Astrocyte (in vitro differentiated cells and primary cell): Measurements from ENCODE around the gene RASGEF1C. TPM values are rescaled to one million over a fixed set of nuclear protein-coding genes. Genes with fewer than 3 reads are reported as not detected.

Source experiments
- DNase-seq: peaks from one replicate; pipeline ENCODE4 v3.0.0-alpha.2; 2010; ENCODE audit warnings: low read depth
- FAIRE-seq: peaks from 2 replicates; lab custom pipeline; 2011; peaks lifted over from hg19 to GRCh38; lab: Jason Lieb, UNC
- H2AFZ ChIP-seq: 2 replicates; pipeline ENCODE4 v1.6.0; 2012; ENCODE audit warnings: low read depth, low read length, inconsistent platforms
- H3K27ac ChIP-seq: 2 replicates; pipeline ENCODE4 v1.5.1; 2011; ENCODE audit warnings: low read depth, low read length, inconsistent platforms
- H3K27me3 ChIP-seq: 2 replicates; pipeline ENCODE4 v1.6.0; 2011; ENCODE audit warnings: low read length, inconsistent platforms; ENCODE audit not compliant: insufficient read depth
- H3K36me3 ChIP-seq: 2 replicates; pipeline ENCODE4 v1.5.1; 2011; ENCODE audit warnings: low read length, inconsistent platforms; ENCODE audit not compliant: insufficient read depth
- H3K4me1 ChIP-seq: 2 replicates; pipeline ENCODE4 v1.5.1; 2011; ENCODE audit warnings: low read length, inconsistent platforms; ENCODE audit not compliant: insufficient read depth
- H3K4me2 ChIP-seq: 2 replicates; pipeline ENCODE4 v1.6.0; 2012; ENCODE audit warnings: low read length, inconsistent platforms
- H3K4me3 ChIP-seq: 2 replicates; pipeline ENCODE4 v1.5.1; 2011; ENCODE audit warnings: low read depth, mild to moderate bottlenecking, low read length, inconsistent platforms; ENCODE audit not compliant: insufficient read depth
- H3K79me2 ChIP-seq: 2 replicates; pipeline ENCODE4 v1.6.0; 2012; ENCODE audit warnings: mild to moderate bottlenecking, low read length, inconsistent platforms; ENCODE audit not compliant: insufficient read depth
- H3K9ac ChIP-seq: 2 replicates; pipeline ENCODE4 v1.6.0; 2012; ENCODE audit warnings: mild to moderate bottlenecking, low read length, inconsistent platforms
- H3K9me3 ChIP-seq: 2 replicates; pipeline ENCODE4 v1.5.1; 2012; ENCODE audit warnings: low read depth, mild to moderate bottlenecking, low read length, inconsistent platforms; ENCODE audit not compliant: insufficient read depth
- H4K20me1 ChIP-seq: 2 replicates; pipeline ENCODE4 v1.6.0; 2012; ENCODE audit warnings: low read length, inconsistent platforms; ENCODE audit not compliant: insufficient read depth
- H3K27ac Mint-ChIP-seq: one replicate; pipeline ENCODE4 v1.8.0; 2021; ENCODE audit warnings: mild to moderate bottlenecking, mixed read lengths; ENCODE audit not compliant: unreplicated experiment
- H3K27me3 Mint-ChIP-seq: one replicate; pipeline ENCODE4 v1.8.0; 2021; ENCODE audit warnings: low read depth, mixed read lengths; ENCODE audit not compliant: unreplicated experiment
- H3K36me3 Mint-ChIP-seq: one replicate; pipeline ENCODE4 v1.8.0; 2021; ENCODE audit warnings: low read depth, mixed read lengths; ENCODE audit not compliant: unreplicated experiment
- H3K4me1 Mint-ChIP-seq: one replicate; pipeline ENCODE4 v1.8.0; 2021; ENCODE audit warnings: low read depth, mixed read lengths; ENCODE audit not compliant: unreplicated experiment
- H3K4me3 Mint-ChIP-seq: one replicate; pipeline ENCODE4 v1.8.0; 2021; ENCODE audit warnings: mild to moderate bottlenecking, moderate library complexity, mixed read lengths; ENCODE audit not compliant: unreplicated experiment
- H3K9me3 Mint-ChIP-seq: one replicate; pipeline ENCODE4 v1.8.0; 2021; ENCODE audit warnings: mild to moderate bottlenecking, mixed read lengths; ENCODE audit not compliant: unreplicated experiment
- EZH2 ChIP-seq: IDR thresholded peaks from 2 replicates; pipeline ENCODE4 v1.6.1; 2012; ENCODE audit warnings: mild to moderate bottlenecking, low read length, inconsistent platforms; ENCODE audit not compliant: insufficient read depth
- total RNA-seq: library from RNA; stranded (reverse); gene quantifications from 2 replicates; pipeline ENCODE4 v1.2.1, GENCODE V29; 2021
- TF ChIP-seq, protein P1 (sequence below): IDR thresholded peaks from 2 replicates; pipeline ENCODE4 v1.5.1; 2011; ENCODE audit warnings: low read depth, mild to moderate bottlenecking, inconsistent platforms, low read length, moderate library complexity; ENCODE audit not compliant: insufficient read depth

The RASGEF1C gene
- total RNA-seq, 1 donor from 2014 or later = 0.41 TPM

DNA sequence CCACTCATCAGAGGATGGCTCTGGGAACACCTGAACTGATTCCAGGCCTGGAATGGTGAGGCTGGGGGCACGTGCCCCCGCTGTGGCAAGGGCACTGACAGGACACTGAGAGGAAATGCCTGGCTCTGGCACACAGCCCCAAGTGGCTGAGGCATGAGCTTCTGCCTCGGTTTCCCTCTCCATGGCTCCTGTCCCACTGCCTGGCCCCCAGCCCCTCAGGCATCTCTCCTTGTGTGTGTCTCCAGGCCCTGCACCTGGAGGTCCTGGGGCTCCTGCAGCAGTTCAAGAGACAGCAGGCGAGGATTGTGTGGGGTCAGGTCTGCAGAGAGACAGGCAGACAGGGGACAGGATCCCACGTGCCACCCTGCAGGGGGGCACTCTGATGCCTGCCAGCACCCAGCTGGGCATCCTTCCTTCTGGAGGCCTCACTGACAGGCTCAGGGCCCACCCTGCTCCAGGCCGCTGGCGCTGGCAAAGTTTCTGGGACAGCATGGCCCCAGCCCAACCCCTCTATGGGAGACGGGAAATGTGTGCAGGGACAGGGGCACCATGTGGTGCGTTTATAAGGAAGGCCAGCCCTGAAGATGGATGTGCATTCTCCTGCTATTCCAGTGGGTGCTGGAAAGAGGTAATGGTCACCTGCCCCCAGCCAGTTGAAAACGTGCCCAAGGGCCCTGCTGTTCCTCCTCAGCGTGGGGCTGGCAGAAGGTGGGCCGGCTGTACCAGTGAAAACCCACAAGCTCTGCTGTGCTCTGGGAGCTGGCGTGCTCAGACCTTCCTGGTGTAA lies 66.0 kb downstream of the RASGEF1C start:
- no peak for DNase-seq
- no peaks in the 10 kb centered on the region for H4K20me1 ChIP-seq
- no peaks in the 10 kb centered on the region for H3K4me1 ChIP-seq
- H3K79me2 ChIP-seq = no peaks in the 10 kb centered on the region
- H3K9ac ChIP-seq = no peak overlapping the region
- no peak overlapping the region for H3K4me2 ChIP-seq
- FAIRE-seq = no peak
- Mint-ChIP-seq H3K36me3 (peaks cover 2% of the 10 kb centered on the region), H3K27ac (no peak overlapping the region), H3K9me3 (peaks cover 14% of the 10 kb centered on the region), H3K27me3 (peaks cover 49% of the 10 kb centered on the region), H3K4me1 (no peaks in the 10 kb centered on the region), H3K4me3 (no peak overlapping the region)
- H3K27ac ChIP-seq = no peak overlapping the region
- no peak for TF ChIP-seq EZH2
- TF ChIP-seq, protein P1, sequence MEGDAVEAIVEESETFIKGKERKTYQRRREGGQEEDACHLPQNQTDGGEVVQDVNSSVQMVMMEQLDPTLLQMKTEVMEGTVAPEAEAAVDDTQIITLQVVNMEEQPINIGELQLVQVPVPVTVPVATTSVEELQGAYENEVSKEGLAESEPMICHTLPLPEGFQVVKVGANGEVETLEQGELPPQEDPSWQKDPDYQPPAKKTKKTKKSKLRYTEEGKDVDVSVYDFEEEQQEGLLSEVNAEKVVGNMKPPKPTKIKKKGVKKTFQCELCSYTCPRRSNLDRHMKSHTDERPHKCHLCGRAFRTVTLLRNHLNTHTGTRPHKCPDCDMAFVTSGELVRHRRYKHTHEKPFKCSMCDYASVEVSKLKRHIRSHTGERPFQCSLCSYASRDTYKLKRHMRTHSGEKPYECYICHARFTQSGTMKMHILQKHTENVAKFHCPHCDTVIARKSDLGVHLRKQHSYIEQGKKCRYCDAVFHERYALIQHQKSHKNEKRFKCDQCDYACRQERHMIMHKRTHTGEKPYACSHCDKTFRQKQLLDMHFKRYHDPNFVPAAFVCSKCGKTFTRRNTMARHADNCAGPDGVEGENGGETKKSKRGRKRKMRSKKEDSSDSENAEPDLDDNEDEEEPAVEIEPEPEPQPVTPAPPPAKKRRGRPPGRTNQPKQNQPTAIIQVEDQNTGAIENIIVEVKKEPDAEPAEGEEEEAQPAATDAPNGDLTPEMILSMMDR = no peak
- peaks cover 3% of the 10 kb centered on the region for H3K9me3 ChIP-seq
- no peaks in the 10 kb centered on the region for H3K36me3 ChIP-seq
- peaks cover 26% of the 10 kb centered on the region for H3K27me3 ChIP-seq
- H2AFZ ChIP-seq = peak overlapping the region; percentile 47
- H3K4me3 ChIP-seq = no peak overlapping the region

DNA sequence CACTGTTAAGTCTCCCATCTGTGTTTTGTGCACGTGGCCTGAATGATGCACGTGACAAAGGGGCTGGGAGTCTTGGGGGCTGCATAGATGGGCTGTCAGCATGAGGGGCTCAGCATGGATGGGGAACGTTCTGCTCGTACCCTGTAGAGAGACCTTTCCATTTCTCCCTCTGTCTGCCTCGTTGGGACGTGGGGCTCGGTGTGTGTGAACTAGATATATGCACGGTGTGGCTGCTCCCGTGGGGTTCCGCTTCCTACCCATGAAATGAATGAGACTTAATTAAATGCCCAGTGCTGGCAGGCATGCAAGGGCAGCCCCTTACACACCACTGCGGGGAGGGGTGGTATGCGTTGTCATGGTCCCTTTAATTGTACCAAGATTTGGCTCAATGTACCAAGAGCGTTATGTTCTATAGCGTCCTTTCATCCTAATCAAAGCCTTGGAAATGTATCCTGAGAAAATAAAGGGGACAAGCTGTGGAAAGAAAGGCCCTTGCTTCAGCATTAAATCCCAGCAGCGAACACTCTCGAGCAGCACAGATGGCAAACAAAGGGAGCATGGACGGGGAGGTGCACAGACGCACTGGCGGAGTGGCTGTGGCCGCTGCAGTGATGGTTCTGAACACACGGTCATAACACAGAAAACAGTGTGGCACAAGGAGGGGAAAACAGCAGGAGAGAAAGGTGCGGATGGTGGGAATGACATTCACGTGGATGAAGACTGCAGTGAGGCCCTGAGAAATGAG lies 66.8 kb downstream of the RASGEF1C start:
- Histone ChIP-seq H3K9ac (no peak overlapping the region), H3K4me3 (no peak overlapping the region), H3K9me3 (peaks cover 3% of the 10 kb centered on the region), H3K79me2 (no peaks in the 10 kb centered on the region), H4K20me1 (no peaks in the 10 kb centered on the region), H3K4me2 (no peak overlapping the region), H3K4me1 (no peaks in the 10 kb centered on the region), H3K27ac (no peak overlapping the region), H3K36me3 (no peaks in the 10 kb centered on the region), H2AFZ (peak overlapping the region; percentile 47), H3K27me3 (peaks cover 26% of the 10 kb centered on the region)
- H3K36me3 Mint-ChIP-seq = peaks cover 2% of the 10 kb centered on the region
- no peak for DNase-seq
- no peak for FAIRE-seq
- peaks cover 14% of the 10 kb centered on the region for H3K9me3 Mint-ChIP-seq
- H3K4me1 Mint-ChIP-seq = no peaks in the 10 kb centered on the region
- peaks cover 56% of the 10 kb centered on the region for H3K27me3 Mint-ChIP-seq
- no peak overlapping the region for H3K4me3 Mint-ChIP-seq
- H3K27ac Mint-ChIP-seq = no peak overlapping the region
- TF ChIP-seq, protein P1 = no peak
- no peak for TF ChIP-seq EZH2
